HuH-7 (cell line): ENCODE results near the gene TAAR9.

Experiments
- DNase-seq: peaks from one replicate; pipeline ENCODE4 v3.0.0; 2011; ENCODE audit warnings: low spot score

The TAAR9 gene

GRCh38 chr6:132537977-132538376, at the start of gene TAAR9:
Gene TAAR9, plus strand, starts transcription at chr6:132538277. Its CDS starts 13 bp downstream, at chr6:132538290.
- no peak for DNase-seq

GRCh38 chr6:132489376-132489775, 48.7 kb upstream of the TAAR9 start:
- no peak for DNase-seq

- no peak for DNase-seq
These were observed 48.1 kb upstream of the TAAR9 start for GRCh38 chr6:132490024-132490423.

GRCh38 chr6:132490478-132491204, 47.4 kb upstream of the TAAR9 start:
- DNase-seq, result no peak

- no peak for DNase-seq
These were observed 46.8 kb upstream of the TAAR9 start for GRCh38 chr6:132491303-132491702.

DNA sequence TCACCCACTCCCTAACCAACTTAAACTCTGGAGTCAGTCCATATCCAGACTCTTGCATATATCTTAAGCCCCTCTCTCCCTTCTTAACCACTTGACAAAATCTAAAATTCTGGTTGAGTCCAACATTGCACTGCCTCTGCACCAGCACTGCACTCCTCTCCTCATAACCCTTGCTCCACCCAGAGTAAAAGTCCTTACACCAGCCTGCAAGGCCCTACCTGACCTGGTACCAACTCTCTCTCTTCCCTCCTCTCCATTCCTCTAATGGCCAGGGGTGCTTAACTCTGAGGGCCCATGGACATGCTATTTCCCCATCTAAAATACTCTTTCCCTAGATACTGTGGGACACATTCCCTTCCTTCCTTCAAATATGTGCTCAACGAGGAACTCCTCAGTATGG, 46.2 kb upstream of the TAAR9 start:
- DNase-seq, result no peak

DNA sequence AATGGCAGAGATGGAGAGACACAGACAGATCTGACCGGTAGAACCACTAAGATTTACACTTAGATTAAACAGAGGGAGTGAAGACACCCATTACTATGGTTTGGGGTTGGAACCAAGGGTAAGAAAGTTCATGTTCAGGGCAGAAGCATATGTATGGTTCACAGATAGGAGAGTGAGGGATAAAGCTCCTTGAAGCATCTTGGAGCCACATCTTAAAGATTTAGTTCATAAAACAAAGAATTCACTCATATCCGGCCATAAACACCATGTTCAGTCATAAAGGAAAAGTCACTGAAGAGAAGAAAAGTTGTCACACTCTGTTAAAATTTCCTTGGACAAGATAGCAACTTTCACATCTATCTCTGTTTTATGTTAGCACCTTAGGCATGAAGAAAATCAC, 43.1 kb upstream of the TAAR9 start:
- no peak for DNase-seq

DNA sequence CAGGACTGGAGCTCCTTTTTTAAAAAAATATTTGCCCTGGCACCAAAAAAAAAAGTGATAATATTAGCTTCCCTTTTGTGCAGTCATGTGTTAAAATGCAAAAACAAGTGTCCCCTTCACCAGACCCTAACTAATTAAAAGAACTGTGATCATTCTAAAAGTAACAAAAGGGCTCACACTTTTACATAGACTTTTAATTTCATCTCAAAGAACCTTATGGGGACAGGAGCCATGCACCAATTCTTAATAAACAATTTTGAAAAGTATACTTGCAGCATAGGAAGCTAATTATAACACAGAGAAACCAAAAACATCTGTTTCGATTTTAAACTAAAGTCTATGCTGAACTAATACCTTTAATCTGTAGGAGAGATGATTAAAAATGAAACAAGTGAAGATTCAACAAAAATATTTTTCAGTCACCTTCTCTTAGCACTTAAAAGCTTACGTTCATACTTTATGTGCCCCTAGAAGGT, 42.4 kb upstream of the TAAR9 start:
- DNase-seq, result no peak

GRCh38 chr6:132496519-132497180, 41.4 kb upstream of the TAAR9 start:
- no peak for DNase-seq

- no peak for DNase-seq
These were observed 39.4 kb upstream of the TAAR9 start for GRCh38 chr6:132498638-132499037.

DNA sequence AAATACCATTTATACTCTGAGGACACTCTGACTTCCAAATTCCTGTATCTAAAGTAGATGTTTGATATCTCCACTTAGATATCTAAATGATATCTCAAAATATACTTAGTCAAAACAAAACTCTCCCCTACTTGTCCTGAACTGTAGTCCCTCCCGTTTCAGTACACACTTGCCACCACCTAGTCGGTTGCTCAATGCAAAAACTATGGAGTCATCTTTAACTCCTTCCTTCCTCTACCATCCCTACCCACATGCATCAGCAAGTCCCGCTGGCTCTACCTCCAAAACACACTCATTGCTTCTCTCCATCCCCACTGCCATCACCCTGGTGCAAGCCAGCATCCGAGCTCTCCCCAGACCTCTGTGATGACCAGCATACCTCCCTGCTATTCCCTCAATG, 38.3 kb upstream of the TAAR9 start:
- DNase-seq, result peak; percentile 23

DNA sequence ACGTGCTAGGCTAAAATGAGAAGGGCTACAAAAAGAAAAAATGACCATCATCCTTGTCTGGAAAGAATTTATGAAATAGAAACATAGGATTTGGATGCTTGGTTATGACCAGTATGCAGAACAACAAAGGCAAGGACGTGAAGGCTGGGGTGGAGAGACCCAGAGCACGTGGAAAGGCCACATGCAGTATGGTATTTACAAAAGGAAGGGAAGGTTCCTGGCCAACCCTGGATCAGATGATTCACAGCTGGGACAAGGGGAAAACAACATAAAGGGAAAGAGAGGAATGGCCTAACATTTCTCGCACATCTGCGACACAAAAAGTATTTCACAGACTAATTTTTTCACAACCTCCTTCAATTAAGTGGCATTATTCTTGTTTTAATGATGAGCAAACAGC, 33.3 kb upstream of the TAAR9 start:
- DNase-seq, result no peak

DNA sequence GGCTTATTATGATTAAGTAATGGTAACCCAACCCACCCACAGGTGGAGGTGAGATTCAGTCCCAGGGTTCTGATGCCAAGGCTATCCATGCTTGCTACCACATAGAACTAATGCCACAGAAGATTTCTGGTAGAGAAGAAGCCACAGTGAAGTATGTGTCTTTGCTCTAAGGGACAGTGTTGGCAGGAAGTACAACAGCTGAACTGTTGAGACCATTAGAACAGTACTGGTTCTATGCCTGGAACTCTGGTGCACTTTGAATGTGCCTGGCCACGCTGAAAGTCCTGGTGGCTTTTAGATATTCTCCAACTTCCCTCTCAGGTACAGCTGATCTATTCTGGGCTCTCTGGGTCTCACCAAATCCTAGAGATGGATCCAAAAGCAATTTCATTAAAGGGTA, 32.9 kb upstream of the TAAR9 start:
- no peak for DNase-seq

GRCh38 chr6:132506461-132506860, 31.6 kb upstream of the TAAR9 start:
- no peak for DNase-seq

DNA sequence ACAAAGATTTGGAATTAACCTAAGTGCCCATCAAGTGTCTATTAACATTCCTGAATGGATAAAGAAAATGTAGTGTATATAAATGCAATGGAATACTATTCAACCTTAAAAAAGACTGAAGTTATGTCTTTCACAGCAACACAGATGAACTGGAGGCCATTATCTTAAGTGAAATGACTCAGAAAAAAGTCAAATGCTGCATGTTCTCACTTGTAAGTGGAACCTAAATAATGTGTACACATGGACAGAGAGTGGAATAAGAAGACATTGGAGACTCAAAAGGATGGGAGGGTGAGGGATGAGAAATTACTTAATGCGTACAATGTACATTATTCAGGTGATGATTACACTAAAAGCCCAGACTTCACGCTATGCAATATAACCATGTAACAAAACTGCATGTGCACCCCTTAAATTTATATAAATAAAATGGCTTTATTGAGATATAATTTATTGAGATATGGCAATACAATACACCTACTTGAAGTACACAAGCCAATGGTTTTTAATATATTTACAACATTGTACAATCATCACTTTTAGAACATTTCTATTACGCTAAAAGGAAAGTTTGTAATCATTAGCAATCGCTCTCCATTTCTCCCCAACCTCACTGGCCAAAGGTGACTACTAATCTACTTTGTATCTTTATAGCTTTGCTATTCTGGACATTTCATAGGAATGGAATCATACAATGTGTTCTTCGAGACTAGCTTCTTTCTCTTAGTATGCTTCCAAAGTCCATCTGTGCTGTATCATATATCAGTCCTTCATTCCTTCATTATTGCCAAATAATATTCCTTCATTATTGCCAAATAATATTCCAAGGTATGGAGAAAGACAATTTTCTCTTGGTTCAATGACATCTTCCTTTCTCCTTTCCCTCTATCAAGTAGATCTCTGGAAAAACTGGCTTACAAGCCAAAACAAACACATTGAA, 30.9 kb upstream of the TAAR9 start:
- no peak for DNase-seq

GRCh38 chr6:132511210-132511830, 26.8 kb upstream of the TAAR9 start:
- DNase-seq, result peak; percentile 16

- DNase-seq, result no peak
These were observed 26.3 kb upstream of the TAAR9 start for GRCh38 chr6:132511831-132512220.

GRCh38 chr6:132512342-132512637, 25.8 kb upstream of the TAAR9 start:
- DNase-seq, result no peak

DNA sequence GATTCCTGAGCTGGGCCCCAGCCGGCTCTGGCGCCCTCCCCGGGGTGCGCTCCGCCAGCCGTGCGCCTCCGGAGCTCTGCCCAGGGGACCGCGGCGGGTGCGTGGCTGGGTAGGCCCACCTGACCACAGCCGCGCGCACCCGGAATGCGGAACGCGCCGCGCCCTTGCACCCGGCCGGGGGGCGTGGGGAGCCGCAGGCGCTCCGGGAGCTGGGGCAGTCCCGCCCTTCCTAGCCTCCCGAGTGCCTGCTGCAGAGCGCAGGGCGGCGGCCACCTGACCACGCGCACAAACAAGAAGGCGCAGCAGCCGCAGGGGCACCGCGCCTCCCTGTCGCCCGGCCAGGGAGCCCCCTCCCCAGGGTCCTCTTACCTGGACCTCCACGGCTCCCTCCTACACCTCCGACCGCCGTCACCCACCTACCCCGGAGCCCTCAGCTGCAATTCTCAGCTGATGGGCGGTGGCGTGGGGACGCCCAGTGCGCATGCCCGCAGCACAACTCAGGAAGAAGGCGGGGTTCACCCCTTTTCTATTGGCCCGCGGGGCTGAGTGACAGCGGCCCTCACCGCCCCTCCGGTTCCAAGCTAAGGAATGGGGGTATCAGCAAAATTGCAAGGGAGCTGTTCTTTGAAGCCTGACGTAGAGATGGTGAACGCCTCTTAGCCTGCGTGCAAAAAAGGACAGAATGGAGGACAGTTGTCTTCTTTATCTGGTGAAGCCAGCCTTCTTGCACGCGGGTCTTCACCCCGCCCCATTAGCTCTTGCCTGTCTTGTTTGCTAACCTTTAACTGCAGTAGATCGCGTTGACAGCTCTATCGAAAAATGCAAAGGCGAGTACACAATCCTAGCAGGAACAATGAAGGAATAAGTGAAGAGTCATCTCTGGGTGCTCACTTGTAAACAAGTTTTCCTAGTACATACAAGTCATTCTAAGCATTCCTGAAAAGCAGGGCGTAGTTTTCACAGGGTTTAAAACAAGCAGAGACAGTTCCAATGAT, 25.1 kb upstream of the TAAR9 start, which contains the start of gene STX7:
STX7 (minus strand) TSS at position 479 of the 995 bp plus-strand sequence. CDS start 9,586 bp downstream, outside the sequence.
- peak; percentile 95 for DNase-seq

DNA sequence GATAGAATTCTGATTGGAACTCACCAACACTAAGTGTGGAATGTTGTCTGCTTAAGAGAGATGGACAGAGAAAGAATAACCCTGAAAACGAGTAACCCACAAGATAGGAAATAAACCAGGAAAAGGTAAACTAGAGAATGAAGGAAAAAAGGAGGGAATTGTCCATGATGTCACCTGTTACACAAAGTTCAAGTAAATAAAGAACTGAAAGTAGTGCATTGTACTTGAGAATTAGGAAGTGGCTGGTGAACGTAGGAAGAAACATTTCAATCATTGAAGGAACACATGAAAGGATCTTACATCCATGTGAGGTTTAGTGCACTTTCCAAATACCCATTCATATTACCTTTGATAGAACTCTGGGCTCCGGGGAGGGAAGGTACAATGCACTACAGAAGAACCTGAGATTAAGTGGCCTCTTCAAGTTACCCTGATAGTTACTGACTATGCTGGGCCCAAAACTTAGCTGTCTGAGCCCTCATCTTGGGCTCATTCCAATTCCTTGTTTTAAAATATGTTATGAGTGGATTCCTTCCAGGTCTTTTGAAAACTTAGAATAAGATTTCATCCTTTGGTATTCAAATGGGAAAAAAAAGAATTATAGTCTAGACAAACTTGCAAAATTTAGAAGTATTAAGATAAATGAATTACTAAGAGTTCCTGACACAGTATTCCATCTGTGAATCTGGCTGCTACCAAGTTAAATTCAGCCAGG, 24.1 kb upstream of the TAAR9 start:
- DNase-seq, result no peak
